AG09309 (cell line): ENCODE data around the gene SKA2.

Experiments used
- DNase-seq: peaks from one replicate; pipeline ENCODE4 v3.0.0-alpha.2; 2010; ENCODE audit warnings: low read depth
- H3K4me3 ChIP-seq: 2 replicates; pipeline ENCODE4 v1.5.1; 2011; ENCODE audit warnings: mild to moderate bottlenecking, low read depth, low read length, moderate library complexity; ENCODE audit not compliant: control insufficient read depth
- CTCF ChIP-seq: IDR thresholded peaks from 2 replicates; pipeline ENCODE4 v1.5.1; 2011; ENCODE audit warnings: mild to moderate bottlenecking, low read depth, low read length, inconsistent platforms; ENCODE audit not compliant: insufficient read depth, control insufficient read depth; ENCODE audit errors: missing control alignments

SKA2 gene

GRCh38 chr17:59154721-59155438, at the start of gene SKA2:
TSS of gene SKA2 (minus strand) at chr17:59155186. CDS start at chr17:59155163, 23 bp downstream.
- peak within 1 kb of the TSS; percentile 61 for H3K4me3 ChIP-seq
- TF ChIP-seq CTCF = no peak
- no peak for DNase-seq

GRCh38 chr17:59202320-59202719, 47.3 kb upstream of the SKA2 start:
- no peak for DNase-seq
- H3K4me3 ChIP-seq = no peak overlapping the region
- TF ChIP-seq CTCF = no peak

- no peak for DNase-seq
- H3K4me3 ChIP-seq = no peak overlapping the region
- TF ChIP-seq CTCF = no peak
Measured at GRCh38 chr17:59199398-59199797, 44.4 kb upstream of the SKA2 start.

- no peak overlapping the region for H3K4me3 ChIP-seq
- DNase-seq = no peak
- TF ChIP-seq CTCF = no peak
Measured at GRCh38 chr17:59193336-59193862, 38.4 kb upstream of the SKA2 start.

- no peak overlapping the region for H3K4me3 ChIP-seq
- no peak for TF ChIP-seq CTCF
- DNase-seq = no peak
Measured at GRCh38 chr17:59190806-59191205, 35.8 kb upstream of the SKA2 start.

- no peak for DNase-seq
- no peak for TF ChIP-seq CTCF
- H3K4me3 ChIP-seq = no peak overlapping the region
Measured at GRCh38 chr17:59186850-59187249, 31.9 kb upstream of the SKA2 start.
